Stimulated activated naive B cell treated with anti-CD40 and anti-IgM and Interleukin-4, amounts not matched to agents 10 μg/mL and 1 μg/mL and 100 μg/mL, for 72 hours (primary cell): ENCODE data around the gene KRTAP19-8.
A peak's percentile ranks its signal among the peaks of the same experiment; 100 is the strongest.

Experiments used
- ATAC-seq, 2 donors: fragments of 150-1000 bp; cut with Tn5 transposase; replicated peaks; 2 replicates each; pipeline ENCODE4 v1.10.0; 2021; ENCODE audit warnings: moderate library complexity in 1 of 2
- DNase-seq: peaks from one replicate; pipeline ENCODE4 v3.0.0; 2021
- H3K27ac Mint-ChIP-seq: one replicate; pipeline ENCODE4 v1.8.0; 2022; ENCODE audit warnings: mild to moderate bottlenecking, mixed read lengths
- H3K27me3 Mint-ChIP-seq, 2 donors: one replicate each; pipeline ENCODE4 v1.8.0; 2022; ENCODE audit warnings: mixed read lengths in 2 of 2
- H3K36me3 Mint-ChIP-seq, 2 donors: one replicate each; pipeline ENCODE4 v1.8.0; 2022; ENCODE audit warnings: mixed read lengths in 2 of 2, mild to moderate bottlenecking in 1 of 2
- H3K4me1 Mint-ChIP-seq, 2 donors: one replicate each; pipeline ENCODE4 v1.8.0; 2022; ENCODE audit warnings: mixed read lengths in 2 of 2, mild to moderate bottlenecking in 1 of 2
- H3K4me3 Mint-ChIP-seq, 2 donors: one replicate each; pipeline ENCODE4 v1.8.0; 2022; ENCODE audit warnings: mild to moderate bottlenecking in 2 of 2, mixed read lengths in 2 of 2, moderate library complexity in 1 of 2
- H3K9me3 Mint-ChIP-seq, 2 donors: one replicate each; pipeline ENCODE4 v1.8.0; 2022; ENCODE audit warnings: mixed read lengths in 2 of 2, mild to moderate bottlenecking in 1 of 2

KRTAP19-8 gene

GRCh38 chr21:31034378-31034777 lies 3.9 kb downstream of the KRTAP19-8 start:
- DNase-seq (no peak), ATAC-seq (no peak)
- H3K36me3 Mint-ChIP-seq = peaks cover 0 to 2% of the 10 kb centered on the region in 2 donors
- peaks cover 0 to 26% of the 10 kb centered on the region in 2 donors for H3K27me3 Mint-ChIP-seq
- peaks cover 6 to 15% of the 10 kb centered on the region in 2 donors for H3K4me1 Mint-ChIP-seq
- no peak overlapping the region for H3K4me3 Mint-ChIP-seq
- H3K9me3 Mint-ChIP-seq = peaks cover 0 to 5% of the 10 kb centered on the region in 2 donors
- H3K27ac Mint-ChIP-seq = no peak overlapping the region

- Mint-ChIP-seq H3K9me3 (peaks cover 0 to 3% of the 10 kb centered on the region in 2 donors), H3K27ac (no peak overlapping the region), H3K36me3 (peaks cover 0 to 2% of the 10 kb centered on the region in 2 donors), H3K4me3 (no peak overlapping the region), H3K27me3 (no peaks in the 10 kb centered on the region), H3K4me1 (peaks cover 6 to 15% of the 10 kb centered on the region in 2 donors)
- ATAC-seq (peak; percentile 95 to 97), DNase-seq (no peak)
Measured at GRCh38 chr21:31030367-31031106, 7.7 kb downstream of the KRTAP19-8 start.

DNA sequence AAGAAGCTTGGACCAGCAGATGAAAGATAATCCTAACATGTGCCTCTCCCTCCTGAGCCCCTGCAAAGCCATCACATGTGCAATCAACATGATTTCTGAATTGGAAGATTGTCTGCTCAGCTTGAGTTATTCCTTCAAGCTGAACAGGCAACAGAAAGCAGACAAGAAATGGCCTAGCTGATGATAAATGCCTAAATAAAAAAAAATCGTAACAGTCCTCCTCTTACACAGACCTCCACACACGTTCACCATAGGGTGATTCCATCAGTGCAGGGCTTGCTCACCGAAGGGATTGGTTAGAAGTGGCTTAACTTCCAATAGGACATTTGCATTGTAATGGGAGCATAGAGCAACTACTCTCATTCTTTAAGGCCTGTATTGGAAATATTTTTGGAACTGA lies 14.6 kb downstream of the KRTAP19-8 start:
- Mint-ChIP-seq H3K4me1 (no peaks in the 10 kb centered on the region), H3K27ac (no peak overlapping the region), H3K4me3 (no peak overlapping the region), H3K27me3 (peaks cover 11 to 28% of the 10 kb centered on the region in 2 donors), H3K36me3 (no peaks in the 10 kb centered on the region), H3K9me3 (peaks cover 3 to 4% of the 10 kb centered on the region in 2 donors)
- DNase-seq = no peak
- no peak for ATAC-seq

GRCh38 chr21:31022306-31022705 lies 16.0 kb downstream of the KRTAP19-8 start:
- Mint-ChIP-seq H3K4me1 (no peaks in the 10 kb centered on the region), H3K4me3 (no peak overlapping the region), H3K9me3 (peaks cover 3 to 4% of the 10 kb centered on the region in 2 donors), H3K27me3 (peaks cover 11 to 28% of the 10 kb centered on the region in 2 donors), H3K36me3 (no peaks in the 10 kb centered on the region), H3K27ac (no peak overlapping the region)
- DNase-seq = no peak
- ATAC-seq = no peak

DNA sequence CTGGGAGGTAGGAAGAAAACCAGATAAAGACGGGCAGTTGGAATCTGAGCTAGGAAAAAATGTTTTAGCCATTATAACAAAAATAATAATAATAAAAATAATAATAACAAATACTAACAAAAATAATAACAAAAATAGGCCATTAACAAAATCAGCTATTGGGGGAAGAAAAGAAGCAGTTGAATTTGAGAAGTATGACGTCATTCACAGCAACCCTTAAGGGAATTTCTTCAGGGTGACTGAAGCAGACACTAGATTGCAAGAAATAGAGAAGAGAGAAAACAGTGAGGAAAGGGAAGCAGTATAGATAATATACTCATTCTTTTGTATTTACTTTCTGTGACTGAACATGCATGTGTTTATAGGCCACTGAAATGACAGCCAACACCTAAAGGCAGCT lies 20.0 kb downstream of the KRTAP19-8 start:
- DNase-seq = no peak
- Mint-ChIP-seq H3K36me3 (no peaks in the 10 kb centered on the region), H3K27ac (no peak overlapping the region), H3K4me1 (no peaks in the 10 kb centered on the region), H3K9me3 (peaks cover 0 to 1% of the 10 kb centered on the region in 2 donors), H3K27me3 (peaks cover 2 to 14% of the 10 kb centered on the region in 2 donors), H3K4me3 (no peak overlapping the region)
- no peak for ATAC-seq

DNA sequence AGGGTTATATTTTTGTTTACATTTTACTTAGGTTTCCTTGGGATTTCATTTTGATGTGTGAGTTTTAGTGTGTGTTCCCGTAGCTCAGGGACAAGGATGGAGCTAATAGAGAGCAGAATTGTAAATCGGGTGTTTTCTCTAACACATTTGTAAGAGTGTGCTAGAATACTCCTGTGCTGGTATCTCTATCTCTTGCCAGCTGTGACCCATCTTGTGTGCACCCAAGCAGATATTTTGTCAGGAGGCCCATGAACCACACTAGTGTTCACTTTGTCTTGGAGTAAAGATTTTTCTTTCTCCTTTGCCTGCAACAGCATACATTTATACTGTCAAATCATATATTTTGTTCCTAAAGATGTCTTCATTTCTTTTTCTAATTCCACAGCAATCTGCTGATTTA lies 23.4 kb downstream of the KRTAP19-8 start:
- Mint-ChIP-seq H3K9me3 (no peaks in the 10 kb centered on the region), H3K36me3 (no peaks in the 10 kb centered on the region), H3K4me3 (no peak overlapping the region), H3K27me3 (peaks cover 0 to 1% of the 10 kb centered on the region in 2 donors), H3K27ac (no peak overlapping the region), H3K4me1 (no peaks in the 10 kb centered on the region)
- DNase-seq = no peak
- no peak for ATAC-seq

DNA sequence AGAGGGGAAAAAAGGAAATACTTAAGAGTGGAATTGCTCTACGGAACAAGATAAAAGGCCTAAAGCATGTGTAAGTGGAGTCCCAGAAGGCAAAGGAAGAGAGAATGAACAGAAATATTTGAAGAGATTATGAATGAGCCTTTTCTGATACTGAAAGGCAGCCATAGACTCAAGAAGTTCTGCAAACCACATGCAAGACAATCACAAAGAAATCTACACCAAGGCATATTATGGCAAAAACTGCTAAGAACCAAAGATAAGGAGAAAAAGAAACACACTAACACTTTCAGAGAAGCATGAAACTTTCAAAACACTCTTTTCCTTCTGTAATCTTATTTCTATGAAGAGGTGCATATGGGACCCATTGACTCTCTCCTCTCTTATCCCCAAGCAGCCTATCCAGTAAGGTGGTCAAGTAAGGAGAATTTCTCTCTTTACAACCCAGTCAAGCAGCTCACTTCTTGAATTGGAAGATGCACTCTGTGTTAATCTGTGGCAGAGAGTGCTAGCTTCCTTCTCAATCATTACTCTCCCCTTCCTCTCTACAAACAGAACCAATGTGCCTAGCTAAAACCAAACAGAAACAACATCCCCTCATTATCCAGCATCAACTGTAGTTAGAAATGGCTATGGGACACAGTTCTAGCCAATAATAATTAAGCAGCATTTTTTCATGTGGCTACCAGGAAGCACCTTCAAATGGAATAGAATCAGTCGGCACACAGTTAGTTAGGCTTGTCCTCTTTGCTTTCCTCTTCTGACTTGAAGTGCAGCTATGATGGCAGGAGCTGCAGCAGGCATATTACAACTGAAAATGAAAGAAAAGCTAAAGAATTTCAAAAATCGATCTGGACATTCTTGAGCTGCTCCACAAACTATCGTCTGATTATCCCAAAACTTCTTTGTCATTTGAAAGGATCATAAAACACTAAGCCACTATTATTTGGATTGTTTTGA lies 25.9 kb downstream of the KRTAP19-8 start:
- ATAC-seq (no peak), DNase-seq (no peak)
- H3K4me3 Mint-ChIP-seq = no peak overlapping the region
- peaks cover 1 to 2% of the 10 kb centered on the region in 2 donors for H3K9me3 Mint-ChIP-seq
- no peak overlapping the region for H3K27ac Mint-ChIP-seq
- no peaks in the 10 kb centered on the region for H3K4me1 Mint-ChIP-seq
- no peaks in the 10 kb centered on the region for H3K36me3 Mint-ChIP-seq
- H3K27me3 Mint-ChIP-seq = no peaks in the 10 kb centered on the region

DNA sequence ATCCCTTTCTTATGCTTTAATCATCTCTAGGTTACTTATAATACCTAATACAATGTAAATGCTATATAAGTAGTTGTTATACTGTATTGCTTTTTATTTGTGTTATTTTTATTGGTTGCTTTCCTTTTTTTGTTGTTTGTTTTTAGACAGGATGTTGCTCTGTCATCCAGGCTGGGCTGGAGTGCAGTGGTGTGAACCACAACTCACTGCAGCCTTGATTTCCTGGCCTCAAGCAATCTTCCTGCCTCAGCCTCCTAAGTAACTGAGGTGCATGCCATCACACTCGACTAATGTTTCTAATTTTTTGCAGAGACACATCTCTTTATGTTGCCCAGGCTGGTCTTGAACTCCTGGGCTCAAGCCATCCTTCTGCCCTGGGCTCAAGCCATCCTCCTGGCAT lies 26.9 kb downstream of the KRTAP19-8 start:
- Mint-ChIP-seq H3K4me3 (no peak overlapping the region), H3K27me3 (peaks cover 0 to 5% of the 10 kb centered on the region in 2 donors), H3K9me3 (peaks cover 7% of the 10 kb centered on the region in 2 donors), H3K36me3 (no peaks in the 10 kb centered on the region), H3K27ac (no peak overlapping the region), H3K4me1 (no peaks in the 10 kb centered on the region)
- ATAC-seq (no peak), DNase-seq (no peak)

DNA sequence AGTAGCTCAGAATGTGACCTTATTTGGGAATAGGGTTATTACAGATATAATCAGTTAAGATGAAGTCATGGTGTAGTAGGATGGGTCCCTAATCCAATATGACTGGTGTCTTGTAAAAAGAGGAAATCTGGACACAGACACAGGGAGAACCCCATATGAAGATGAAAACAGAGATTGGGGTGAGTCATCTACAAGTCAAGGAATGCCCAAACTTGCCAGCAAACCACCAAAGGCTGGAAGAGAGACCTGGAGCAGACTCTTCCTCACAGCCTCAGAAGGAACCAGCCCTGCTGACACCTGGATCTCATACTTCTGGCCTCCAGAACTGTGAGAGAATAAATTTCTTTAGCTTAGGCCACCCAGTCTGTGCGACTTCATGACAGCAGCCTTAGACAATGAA lies 29.9 kb downstream of the KRTAP19-8 start:
- H3K9me3 Mint-ChIP-seq = peaks cover 7% of the 10 kb centered on the region in 2 donors
- H3K4me1 Mint-ChIP-seq = no peaks in the 10 kb centered on the region
- H3K27me3 Mint-ChIP-seq = peaks cover 0 to 12% of the 10 kb centered on the region in 2 donors
- DNase-seq = no peak
- H3K4me3 Mint-ChIP-seq = no peak overlapping the region
- no peak for ATAC-seq
- H3K36me3 Mint-ChIP-seq = no peaks in the 10 kb centered on the region
- no peak overlapping the region for H3K27ac Mint-ChIP-seq

GRCh38 chr21:31005019-31005418 lies 33.3 kb downstream of the KRTAP19-8 start:
- DNase-seq = no peak
- peaks cover 7% of the 10 kb centered on the region in 2 donors for H3K9me3 Mint-ChIP-seq
- H3K27ac Mint-ChIP-seq = no peak overlapping the region
- H3K27me3 Mint-ChIP-seq = peaks cover 0 to 12% of the 10 kb centered on the region in 2 donors
- H3K36me3 Mint-ChIP-seq = no peaks in the 10 kb centered on the region
- no peak overlapping the region for H3K4me3 Mint-ChIP-seq
- no peak for ATAC-seq
- no peaks in the 10 kb centered on the region for H3K4me1 Mint-ChIP-seq

DNA sequence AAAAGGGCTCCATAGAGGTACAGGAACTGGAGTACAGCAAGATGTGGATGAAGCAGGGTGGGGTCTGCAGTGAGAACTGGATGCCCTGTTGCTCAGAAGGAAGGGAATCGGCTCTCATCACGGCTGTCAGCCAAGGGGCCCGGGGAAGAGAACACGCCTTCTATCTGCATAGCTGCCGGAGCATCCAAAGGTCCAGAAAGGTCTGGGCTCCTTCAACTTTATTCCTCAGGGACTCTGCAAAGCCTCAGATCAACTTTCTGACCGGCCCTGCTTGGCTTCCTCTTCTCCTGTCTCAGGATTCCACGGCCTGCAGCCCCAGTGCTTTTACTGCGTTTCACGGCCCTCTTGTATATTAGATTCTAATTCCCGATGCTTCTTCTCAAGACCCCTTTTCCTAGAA lies 34.8 kb downstream of the KRTAP19-8 start:
- Mint-ChIP-seq H3K27ac (no peak overlapping the region), H3K36me3 (no peaks in the 10 kb centered on the region), H3K9me3 (peaks cover 7% of the 10 kb centered on the region in 2 donors), H3K4me1 (no peaks in the 10 kb centered on the region), H3K27me3 (peaks cover 0 to 12% of the 10 kb centered on the region in 2 donors), H3K4me3 (no peak overlapping the region)
- ATAC-seq (no peak), DNase-seq (no peak)

GRCh38 chr21:30997541-30997940 lies 40.7 kb downstream of the KRTAP19-8 start:
- Mint-ChIP-seq H3K4me1 (no peaks in the 10 kb centered on the region), H3K27me3 (peaks cover 10 to 15% of the 10 kb centered on the region in 2 donors), H3K4me3 (no peak overlapping the region), H3K36me3 (no peaks in the 10 kb centered on the region), H3K27ac (no peak overlapping the region), H3K9me3 (no peaks in the 10 kb centered on the region)
- ATAC-seq (no peak), DNase-seq (no peak)

- DNase-seq (no peak), ATAC-seq (no peak)
- H3K27me3 Mint-ChIP-seq = peaks cover 10 to 15% of the 10 kb centered on the region in 2 donors
- H3K4me1 Mint-ChIP-seq = no peaks in the 10 kb centered on the region
- no peaks in the 10 kb centered on the region for H3K9me3 Mint-ChIP-seq
- H3K4me3 Mint-ChIP-seq = no peak overlapping the region
- H3K36me3 Mint-ChIP-seq = no peaks in the 10 kb centered on the region
- H3K27ac Mint-ChIP-seq = no peak overlapping the region
Measured at GRCh38 chr21:30996728-30997127, 41.5 kb downstream of the KRTAP19-8 start.

- Mint-ChIP-seq H3K27me3 (peaks cover 10 to 15% of the 10 kb centered on the region in 2 donors), H3K4me1 (no peaks in the 10 kb centered on the region), H3K9me3 (no peaks in the 10 kb centered on the region), H3K36me3 (no peaks in the 10 kb centered on the region), H3K27ac (no peak overlapping the region), H3K4me3 (no peak overlapping the region)
- ATAC-seq (no peak), DNase-seq (no peak)
Measured at GRCh38 chr21:30994932-30995331, 43.3 kb downstream of the KRTAP19-8 start.
